ENCODE data around the gene MACROD2.

Gene MACROD2

DNA sequence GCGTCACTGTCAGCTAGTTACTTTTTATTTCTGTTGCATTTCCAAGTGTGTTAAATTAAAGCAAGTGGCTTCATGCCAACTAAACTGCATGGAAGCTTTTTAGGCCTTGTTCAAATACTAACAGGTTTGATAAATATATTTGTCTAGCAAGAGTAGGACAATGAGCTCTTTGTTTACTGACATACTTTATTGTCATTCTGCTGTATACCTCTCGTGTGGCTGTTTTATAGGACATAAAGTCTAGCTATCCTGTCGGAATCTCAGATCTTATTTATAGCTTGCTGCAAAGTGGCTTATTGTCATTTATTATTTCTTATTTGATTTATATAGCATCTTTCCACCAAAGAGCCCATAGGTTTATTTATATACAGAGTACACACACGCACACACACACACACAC lies 1866.9 kb downstream of the MACROD2 start:
- no peak for DNase-seq

DNA sequence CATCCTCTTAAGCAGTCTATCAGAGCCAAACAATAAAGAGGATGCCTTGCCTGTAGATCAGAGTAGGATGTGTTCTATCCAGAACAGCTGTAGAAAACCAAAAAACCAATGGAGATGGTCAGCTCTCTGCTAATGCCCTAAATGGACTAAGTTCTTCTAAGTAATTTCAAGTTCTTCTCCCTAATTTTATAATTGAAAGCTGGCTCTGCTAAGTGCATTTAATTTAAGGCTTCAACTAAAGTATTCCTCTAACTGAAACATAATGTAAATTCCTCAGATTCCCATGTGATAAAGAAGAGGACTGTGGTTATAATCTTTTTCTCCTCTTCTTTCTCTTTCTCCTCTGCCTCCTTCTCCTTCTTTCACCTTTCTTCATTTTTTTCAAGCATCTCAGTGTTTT lies 1868.4 kb downstream of the MACROD2 start:
- DNase-seq: no peak

DNA sequence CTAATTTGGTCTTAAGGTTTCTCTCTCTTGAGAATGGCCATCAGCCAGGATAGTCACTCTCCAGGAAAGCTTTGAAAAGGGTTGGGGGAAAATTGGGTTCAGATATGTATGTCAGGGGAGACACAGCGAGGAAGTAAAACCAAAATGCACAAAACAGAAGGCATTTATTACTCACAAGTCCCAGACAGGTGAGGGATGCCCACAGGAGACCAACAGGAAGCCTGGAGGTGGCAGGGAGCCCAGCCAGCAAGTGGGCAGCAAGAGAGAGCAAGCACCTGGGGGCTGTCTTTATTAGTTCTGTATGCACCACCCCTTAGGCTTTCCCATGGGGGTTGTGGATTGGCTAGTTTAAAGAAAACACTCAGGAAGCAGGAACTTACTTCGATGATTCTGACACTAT lies 1870.2 kb downstream of the MACROD2 start:
- no peak for DNase-seq

DNA sequence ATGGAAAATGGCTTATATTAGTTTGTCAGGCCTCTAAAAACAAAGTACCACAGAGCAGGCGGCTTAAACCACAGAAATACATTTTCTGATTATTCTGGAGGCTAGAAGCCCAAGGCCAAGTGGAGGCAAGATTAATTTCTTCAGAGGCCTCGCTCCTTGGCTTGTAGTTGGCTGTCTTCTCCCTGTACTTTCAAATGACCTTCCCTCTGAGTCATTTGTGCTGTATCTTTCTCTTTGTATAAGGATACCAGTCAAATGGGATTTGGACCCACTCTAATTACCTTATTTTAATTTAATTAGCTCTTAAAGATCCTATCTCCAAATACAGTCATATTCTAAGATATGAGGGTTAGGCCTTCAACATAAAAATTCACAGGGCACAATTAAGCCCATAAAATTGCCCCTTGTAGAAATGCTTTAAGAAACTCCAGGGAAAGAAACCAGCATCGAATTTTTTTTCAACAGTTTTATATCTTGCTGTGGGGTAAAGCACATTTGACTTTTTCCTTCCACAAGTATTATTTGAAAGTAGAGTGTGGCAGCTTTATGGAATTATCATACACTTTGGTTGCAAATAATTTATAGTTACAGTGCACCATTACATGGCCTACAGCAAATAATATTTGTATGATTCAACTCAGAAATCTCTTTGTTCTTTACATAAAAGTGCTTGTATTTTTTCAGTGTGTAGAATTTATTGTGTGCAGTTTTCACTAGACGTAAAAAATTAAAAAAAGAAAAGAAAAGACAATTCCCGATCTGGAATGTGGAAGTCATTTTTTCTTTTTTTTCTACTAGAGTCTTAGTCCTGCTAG lies 1871.8 kb downstream of the MACROD2 start:
- DNase-seq: no peak

DNA sequence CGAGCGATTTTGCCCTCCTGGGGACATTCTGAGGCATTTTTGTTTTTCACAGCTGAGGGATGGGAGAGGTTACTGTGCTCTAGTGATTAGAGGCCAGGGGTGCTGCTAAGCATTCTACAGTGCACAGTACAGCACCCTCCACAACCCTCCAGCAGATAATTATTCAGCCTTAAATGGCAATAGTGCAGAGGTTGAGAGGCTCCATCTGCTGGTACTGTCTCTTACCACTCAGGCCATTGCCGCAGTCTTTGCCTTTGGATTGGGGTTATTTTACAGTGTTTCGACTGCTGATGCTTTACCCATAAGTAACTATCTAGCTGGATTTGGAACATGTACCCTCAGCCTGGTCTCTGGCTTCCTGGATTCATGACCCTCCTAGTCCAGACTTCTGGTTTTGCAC lies 1872.6 kb downstream of the MACROD2 start:
- no peak for DNase-seq

DNA sequence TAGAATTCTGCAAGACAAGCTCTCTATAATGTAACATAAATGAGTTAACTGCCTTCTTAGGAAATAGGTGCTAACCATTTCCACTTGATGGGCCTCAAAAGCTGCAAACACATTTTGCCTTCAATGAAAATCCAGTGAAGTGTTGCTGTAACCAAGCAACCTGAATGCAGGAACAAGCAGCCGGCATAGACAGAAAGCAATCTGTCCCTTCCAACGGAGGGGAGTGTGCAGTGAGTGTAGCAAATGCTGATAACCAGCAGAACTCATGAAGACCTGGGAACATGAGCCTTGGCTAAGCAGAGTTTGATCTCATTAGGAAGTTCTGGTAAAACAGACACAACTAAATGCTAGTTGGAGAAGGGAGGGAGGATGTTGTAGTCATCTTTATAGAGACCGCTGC lies 1880.1 kb downstream of the MACROD2 start:
- no peak for DNase-seq

DNA sequence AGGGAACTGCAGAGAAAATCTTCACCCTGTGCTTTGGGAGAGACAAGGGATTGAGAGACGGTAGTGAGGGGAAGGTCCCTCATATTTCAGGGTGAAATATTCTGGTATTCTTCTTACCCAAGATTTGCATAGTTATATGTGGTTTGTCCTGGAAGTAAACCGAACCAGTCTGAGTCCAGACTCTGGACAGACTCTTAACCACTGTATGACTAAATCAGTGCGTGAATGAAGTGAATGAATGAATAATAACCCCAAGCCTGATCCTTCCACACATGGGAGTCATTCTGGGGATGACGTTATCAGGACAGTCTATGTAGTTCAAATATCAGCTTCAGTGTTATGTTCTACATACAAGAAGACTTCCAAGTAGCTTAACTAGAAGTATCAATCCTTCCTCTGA lies 1887.2 kb downstream of the MACROD2 start:
- no peak for DNase-seq

DNA sequence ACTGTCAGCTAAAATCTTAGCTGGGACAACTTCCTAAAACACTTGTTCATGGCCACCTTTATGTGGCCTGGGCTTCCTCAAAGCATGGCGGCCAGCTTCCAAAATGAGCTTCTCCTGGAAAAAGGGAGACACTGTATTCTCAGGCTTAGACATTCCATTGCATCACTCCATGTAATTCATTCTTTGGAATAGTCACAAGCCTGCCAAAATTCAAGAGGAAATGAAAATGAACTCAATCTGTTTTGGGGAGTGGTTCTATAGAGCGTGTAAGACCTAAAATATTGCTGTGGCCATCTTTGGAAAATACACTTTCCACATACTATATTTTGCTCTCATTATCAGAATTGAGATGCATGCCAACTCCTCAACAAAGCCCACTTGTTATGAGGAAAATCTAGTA lies 1890.9 kb downstream of the MACROD2 start:
- DNase-seq: no peak

DNA sequence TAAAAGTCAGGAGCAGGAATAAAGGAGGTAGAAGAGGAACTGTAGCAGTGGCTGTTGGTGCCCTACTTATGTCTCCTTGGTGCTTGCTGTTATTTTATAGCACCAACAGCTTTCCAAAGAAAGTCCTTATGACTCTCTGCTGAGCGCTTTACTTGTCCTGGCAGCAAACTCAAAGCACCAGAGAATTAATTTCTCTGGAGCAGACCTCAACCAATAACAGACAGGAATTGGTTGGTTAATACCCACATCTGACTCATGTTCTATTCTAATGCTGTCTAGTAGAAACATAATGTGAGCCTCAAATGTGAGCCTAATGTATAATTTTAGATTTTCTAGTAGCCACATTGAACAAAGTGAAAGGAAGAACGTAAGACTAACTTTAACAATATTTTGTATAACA lies 1892.1 kb downstream of the MACROD2 start:
- DNase-seq: no peak

DNA sequence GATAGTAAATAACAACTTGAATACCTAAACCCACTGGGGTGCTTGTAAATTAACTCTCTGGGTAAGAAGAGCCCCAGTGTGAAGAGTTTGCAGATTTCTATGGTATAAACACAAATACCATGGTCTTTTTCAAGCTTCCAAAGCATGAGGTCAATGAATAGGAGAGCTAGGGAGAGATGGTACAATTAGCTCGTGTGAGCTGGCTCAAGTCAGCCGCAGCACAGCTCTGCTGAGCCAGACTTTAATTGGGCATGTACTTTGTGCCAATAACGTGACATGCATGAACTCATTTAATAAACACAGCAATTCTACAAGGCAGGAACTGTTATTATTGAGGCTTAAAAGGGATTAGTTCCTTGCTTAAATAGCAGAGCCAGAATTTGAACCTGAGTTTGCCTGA lies 1893.7 kb downstream of the MACROD2 start:
- DNase-seq: no peak

DNA sequence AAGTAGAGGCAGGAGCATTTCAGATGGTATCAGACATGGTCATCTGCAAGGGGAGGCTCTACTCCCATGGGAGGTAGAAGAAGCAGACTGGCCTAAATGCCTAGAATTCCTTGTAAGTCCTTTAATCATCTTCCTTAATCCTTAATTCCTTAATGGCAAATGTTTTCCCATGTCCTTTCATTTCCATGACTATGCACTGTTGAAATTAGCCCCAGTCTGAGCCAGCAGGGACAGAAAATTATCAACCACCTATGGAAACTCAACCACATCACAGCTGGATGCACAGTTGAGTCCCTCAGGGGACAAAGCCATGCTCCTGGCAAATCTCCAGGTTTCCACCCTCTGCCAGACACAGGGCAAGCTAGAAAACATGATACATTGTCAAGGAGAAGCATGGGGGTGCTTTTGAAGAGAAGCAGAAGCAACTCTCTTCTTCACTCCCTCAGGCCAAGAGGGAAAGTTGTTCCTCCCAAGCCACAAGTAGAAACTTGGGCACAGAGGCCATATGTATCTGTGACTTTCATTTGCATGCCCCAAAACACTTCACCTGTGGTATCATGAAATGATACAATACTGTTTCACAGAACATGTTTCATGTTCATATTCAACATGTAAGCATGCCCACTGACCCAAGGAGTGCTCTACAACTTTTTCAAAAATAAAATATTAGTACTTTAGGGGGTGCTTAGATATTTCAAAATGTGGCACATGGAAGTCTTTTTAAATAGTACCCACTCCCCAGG lies 1894.4 kb downstream of the MACROD2 start:
- DNase-seq: no peak

DNA sequence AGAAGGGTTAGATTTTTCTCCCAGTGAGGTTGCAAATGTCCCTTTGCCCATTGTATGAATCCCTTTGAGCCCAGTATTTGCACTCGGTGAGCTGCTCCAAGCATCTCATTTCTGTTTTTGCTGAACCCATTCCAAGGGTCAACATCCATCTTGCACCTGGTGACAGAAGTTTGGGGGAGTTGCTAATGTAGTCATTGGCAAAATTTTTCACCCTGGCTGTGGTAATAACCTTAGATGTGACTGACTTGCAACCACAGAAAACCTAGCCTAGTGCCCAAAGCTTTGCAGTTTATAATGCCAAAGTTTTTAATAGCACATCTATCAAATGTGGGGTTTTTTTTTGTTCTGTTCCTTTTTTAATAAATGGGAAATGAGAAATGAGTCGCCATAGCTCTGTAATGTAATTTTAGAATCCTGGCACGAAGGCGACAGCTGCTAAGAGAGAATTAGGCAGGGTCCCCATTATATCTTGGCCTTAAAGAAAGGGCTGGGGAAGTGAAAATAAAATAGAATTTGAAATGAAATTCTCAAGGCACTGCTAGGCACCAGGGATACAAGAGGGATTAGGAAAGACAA lies 1895.2 kb downstream of the MACROD2 start:
- DNase-seq: no peak

DNA sequence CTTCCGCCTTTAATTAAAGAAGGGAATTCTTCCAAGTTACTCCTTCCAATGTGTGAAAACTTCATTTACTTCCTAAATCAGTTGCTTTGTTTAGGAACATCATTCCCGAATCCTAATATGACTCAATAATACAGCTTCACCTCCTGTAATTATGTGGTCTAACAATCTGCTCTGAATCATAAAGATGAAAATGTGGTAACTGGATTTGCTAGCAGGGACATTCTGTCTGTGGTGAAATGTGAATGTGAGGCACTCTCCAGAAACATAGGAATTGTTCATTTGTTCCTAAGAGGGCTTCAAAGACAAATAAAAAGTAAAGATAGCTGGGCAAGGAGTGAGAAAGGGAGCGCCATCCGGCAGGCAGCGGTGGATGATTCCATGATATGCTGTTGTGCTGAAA lies 1899.8 kb downstream of the MACROD2 start:
- no peak for DNase-seq

DNA sequence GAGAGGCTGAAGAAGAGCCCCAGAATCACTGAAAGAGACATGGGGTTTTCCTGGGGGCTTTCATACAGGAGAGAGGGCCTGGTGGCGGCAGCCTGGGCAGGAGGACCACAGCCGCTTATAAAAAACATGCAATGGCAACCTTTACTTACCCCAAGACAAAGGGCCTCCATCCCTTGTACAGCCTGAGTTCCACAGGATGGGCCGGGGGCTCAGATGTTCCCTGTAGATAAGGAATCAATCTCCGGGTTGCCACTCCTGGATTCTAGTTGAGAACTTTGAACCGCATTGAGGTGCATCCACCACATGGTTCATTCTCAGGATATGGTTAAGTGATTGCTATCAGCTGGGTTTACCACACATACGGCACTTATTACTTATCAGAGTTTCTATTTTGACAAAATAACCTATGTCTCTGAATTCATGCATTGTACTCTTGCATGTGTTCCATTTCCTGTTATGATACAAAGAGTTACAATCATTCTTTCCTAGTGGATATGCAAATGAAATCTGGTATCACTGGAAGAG lies 1900.3 kb downstream of the MACROD2 start:
- no peak for DNase-seq

DNA sequence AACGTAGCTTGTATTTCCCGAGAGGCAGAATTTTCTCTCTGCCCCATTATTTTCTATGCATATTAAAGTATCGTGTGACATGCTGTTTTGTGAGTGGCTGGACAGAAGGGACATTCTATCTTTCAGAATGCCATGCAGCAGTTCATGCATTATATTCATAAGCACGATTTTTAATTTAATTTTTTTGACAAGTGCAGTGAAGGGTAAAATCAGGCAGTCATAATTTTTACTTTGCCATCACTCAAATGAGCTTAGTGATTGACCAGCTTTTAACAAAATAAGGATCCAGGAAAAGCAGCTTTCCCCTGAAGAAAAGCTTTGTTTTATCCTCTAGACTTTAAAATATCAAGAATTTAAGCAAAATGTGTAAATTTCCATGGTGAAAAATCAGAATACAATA lies 1904.7 kb downstream of the MACROD2 start:
- no peak for DNase-seq

DNA sequence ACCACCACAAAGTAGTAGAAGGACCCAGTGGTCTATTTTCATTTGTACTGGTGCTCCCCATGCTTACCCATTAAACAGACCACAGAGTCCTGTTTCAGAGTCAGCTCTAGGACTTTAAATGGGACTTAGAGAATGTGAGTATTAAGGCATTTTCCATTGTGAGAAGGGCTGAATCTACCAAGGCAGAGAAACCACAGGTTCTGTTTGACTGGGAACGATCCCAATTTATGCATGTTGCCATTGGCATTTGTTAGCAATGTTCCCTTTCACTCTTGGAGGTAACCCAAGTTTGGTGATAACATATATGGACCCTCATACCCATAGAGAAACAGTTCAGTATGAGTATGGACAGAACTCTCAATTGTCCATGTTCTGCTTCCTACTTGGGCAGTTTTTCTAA lies 1905.1 kb downstream of the MACROD2 start:
- DNase-seq: no peak

DNA sequence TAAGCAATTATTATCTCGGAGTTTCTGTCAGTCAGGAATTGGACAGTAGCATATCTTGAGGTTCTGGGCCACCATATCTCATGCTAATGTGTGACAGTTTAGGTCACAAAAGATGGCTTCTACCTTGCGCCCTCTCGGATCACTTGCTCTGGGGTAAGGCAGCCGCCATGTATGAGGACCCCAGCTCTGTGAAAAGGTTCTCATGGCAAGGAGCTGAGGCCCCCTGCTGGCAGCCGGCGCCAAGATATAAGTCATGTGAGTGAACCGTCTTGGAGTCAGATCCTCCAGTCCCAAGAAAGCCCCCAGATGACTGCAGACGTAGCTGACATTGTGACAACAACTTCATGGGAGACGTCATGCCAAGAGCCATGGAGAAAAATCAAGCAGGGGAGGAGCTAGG lies 1907.2 kb downstream of the MACROD2 start:
- no peak for DNase-seq

DNA sequence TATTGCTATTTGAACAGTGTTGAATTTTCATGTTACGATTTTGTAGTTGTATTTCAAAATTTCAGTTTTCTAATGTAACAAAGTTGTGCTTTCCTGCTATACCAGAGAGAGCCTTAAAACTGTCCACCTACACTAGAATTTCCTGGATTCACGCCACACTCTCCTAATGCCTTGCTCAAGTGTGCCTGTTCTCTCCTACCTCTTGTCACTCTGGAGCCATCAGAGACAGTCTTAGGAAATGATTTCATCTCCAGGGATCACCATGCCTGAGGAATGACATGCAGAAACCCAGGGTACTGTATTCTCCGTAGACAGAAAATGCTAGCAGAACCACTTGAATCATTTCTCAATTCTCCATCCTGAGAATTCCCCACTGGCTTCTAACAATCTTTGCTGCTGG lies 1910.3 kb downstream of the MACROD2 start:
- DNase-seq: no peak

DNA sequence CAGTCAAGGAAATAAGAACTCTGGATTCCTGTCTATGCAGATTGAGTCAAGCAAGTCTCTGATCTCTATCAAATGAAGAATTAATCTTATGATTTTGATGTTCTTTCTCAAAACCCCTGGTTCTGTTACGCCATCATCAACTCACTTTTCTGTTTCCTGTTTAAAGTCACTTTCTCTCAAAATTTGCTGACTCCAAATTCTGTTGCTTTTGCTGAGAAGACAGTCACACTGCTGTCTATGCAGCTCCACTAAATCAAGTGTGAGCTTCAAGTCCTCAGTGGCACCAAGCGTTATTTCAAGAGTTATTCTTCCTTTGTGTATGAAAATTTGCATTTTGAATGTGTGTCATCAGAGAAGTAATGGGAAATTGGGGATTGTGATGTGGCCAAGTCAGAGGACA lies 1914.7 kb downstream of the MACROD2 start:
- DNase-seq: no peak

DNA sequence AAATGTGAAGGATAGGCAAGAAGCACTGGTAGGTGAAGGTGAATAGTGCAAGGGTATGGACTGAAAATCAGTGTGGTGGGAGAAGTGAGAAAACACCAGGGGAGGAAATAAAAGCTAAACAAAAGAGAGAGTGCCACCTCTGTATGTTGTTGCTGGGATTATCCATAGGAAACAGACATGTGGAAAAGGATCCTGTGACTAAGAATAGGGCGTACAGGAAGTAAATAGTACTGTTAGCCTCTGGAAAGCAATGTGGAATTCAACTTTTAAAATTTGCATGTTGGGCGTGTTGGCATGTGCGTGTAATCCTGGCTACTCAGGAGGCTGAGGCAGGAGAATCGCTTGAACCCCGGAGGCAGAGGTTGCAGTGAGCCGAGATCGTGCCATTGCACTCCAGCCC lies 1916.3 kb downstream of the MACROD2 start:
- DNase-seq: no peak

DNA sequence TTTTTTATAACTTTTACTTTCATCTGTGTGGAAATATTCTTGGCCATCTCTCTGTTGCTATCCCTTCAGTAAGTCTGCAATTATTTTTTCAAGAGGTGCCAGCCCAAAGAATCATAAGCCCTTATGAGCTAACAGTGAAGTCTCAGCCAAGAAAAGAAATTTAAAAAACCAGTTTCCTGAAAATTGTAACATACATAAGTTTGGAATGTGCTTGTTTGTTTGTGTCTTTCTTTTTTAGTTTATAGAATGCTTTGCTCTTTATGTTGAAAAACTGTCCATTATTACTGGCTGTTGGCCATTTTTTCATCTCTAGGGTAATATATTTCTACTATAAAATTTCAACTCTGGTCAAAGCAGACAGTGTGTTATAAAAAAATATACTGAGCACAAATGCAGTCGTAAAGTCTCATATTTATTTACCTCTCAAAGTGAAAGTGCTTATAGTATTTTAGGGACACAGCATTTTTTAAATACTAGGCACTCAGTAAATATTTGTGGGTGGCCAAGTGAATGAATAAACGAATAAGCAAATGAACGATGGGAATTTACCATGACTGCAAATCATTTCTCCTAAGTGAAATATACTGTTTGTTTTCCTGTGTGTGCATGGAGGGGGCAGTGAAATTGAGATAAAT lies 1918.2 kb downstream of the MACROD2 start:
- peak in 1 of 2 experiments; percentile 22 for DNase-seq

DNA sequence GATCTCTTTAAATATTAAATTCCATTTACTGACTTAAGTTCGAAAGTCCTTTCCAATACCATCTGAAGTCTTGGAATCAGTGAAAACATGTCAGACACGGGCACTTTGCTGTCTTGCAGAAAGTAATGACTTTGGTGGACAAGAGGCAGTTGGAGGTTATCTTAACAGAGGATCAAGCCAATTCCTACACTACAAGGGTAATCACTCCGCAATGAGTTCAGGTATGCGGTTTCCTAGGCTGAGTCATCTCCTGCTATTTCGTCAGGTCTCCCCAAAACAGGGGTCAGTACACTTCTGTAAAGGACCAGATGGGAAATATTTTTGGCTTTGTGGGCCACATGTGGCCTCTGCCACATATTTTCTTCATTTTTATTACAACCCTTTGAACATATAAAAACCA lies 1921.3 kb downstream of the MACROD2 start:
- DNase-seq: no peak

DNA sequence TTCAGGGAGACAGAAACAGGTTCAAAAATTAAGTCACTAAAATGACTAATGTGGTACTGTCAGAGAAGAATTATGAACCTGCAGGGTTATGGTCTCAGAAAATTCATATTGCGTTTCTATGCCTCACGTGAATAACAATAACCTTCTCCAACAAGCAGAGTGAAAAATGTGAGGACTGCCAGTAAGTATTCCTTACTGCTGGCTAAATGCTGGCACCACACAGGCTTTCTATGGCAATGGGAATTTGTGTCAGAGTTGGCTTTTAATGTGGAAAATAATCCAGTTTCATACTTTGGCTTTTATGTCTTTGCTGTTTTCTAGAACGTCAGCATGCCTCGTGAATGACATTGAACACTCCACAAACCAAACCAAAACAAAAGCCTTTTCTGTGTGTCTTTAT lies 1922.0 kb downstream of the MACROD2 start:
- DNase-seq: no peak

DNA sequence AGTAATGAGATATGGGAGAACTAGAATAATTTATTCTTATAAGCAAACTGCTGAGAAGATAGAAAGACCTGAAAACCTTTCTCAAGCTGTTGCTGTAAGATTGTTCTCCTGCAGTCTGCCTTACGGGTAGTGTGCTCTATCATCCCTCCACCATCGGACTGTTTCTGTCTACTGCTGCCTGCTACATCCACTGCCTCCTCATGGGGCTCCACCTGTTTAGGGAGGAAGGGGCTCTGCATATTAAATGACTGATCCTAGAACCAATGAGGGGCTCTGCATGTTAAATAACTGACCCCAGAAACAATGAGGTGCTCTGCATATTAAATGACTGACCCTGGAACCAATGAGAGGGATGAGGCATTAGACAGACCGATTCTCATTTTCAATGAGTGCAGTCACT lies 1923.3 kb downstream of the MACROD2 start:
- no peak for DNase-seq
